ENCODE results near the gene SERTAD2. TPM values are rescaled to one million over a fixed set of nuclear protein-coding genes. Genes with fewer than 3 reads are reported as not detected.

The SERTAD2 gene
- total RNA-seq, 1 donor from 2014 or later = 42.2 TPM

DNA sequence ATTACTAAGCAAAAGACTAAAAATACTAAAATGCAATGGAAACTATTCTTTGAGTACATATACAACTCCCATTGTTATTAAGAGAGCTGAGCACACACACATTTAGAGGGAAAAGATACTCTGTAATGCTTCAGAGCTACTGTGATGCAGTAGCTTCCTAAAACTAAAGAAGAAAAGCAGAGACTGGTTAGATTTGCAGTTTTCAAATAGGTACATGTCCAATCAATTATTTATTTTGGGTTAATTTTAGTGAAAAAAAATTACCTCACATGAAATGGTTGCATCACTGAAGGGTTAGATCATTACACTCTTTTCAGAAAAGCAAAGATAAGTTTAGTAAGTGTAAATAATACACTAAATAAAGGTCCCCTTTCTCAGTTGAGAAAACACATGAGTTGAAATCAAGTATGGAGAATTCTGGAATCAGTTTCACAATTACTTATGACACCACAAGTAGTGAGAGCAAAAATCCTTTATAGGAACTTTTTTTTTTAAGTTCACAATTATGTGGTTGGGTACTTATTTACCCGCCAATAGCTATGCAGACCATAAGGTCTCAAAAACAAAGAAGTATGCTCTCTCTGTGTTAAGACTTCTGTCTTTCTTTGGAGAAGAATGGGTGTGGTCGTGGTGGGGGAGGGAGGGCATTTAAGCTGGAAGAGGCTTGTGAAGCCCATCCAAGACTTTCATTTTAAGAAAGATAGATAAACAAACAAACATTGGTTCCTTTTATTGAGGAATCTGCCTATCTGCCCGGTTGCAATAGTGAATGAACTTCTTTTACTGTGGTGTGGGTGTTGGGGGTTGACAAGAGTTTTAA, 25.3 kb upstream of the SERTAD2 start:
- no peak overlapping the region for H3K4me2 ChIP-seq (ENCODE audit: low read length)
- H3K27ac ChIP-seq (ENCODE audit: low read depth, low read length) = no peak overlapping the region
- no peaks in the 10 kb centered on the region for H4K20me1 ChIP-seq (ENCODE audit: insufficient read depth, low read length)
- H3K9me3 Mint-ChIP-seq (ENCODE audit: unreplicated experiment) = no peaks in the 10 kb centered on the region
- no peaks in the 10 kb centered on the region for H3K79me2 ChIP-seq (ENCODE audit: insufficient read depth, low read length)
- peaks cover 19% of the 10 kb centered on the region for H3K4me1 Mint-ChIP-seq (ENCODE audit: low read depth, unreplicated experiment)
- no peaks in the 10 kb centered on the region for H3K27me3 ChIP-seq (ENCODE audit: insufficient read depth, low read length)
- no peaks in the 10 kb centered on the region for H3K36me3 Mint-ChIP-seq (ENCODE audit: low read depth, unreplicated experiment)
- no peaks in the 10 kb centered on the region for H3K27me3 Mint-ChIP-seq (ENCODE audit: low read depth, unreplicated experiment)
- no peak overlapping the region for H3K9ac ChIP-seq (ENCODE audit: low read length)
- no peak overlapping the region for H3K27ac Mint-ChIP-seq (ENCODE audit: unreplicated experiment)
- no peak overlapping the region for H2AFZ ChIP-seq (ENCODE audit: low read depth, low read length)
- DNase-seq (ENCODE audit: low read depth) = no peak
- FAIRE-seq = no peak
- H3K4me3 Mint-ChIP-seq (ENCODE audit: unreplicated experiment) = no peak overlapping the region
- no peaks in the 10 kb centered on the region for H3K36me3 ChIP-seq (ENCODE audit: insufficient read depth, low read length)
- TF ChIP-seq EZH2 (IDR thresholded peaks at IDR 0.05; ENCODE audit: insufficient read depth, low read length) = no peak
- no peak for TF ChIP-seq CTCF (IDR thresholded peaks at IDR 0.05; ENCODE audit: insufficient read depth, low read depth, low read length)
- no peaks in the 10 kb centered on the region for H3K9me3 ChIP-seq (ENCODE audit: insufficient read depth, low read depth, low read length)
- H3K4me3 ChIP-seq (ENCODE audit: insufficient read depth, low read depth, low read length) = no peak overlapping the region
- H3K4me1 ChIP-seq (ENCODE audit: insufficient read depth, low read length) = no peaks in the 10 kb centered on the region

DNA sequence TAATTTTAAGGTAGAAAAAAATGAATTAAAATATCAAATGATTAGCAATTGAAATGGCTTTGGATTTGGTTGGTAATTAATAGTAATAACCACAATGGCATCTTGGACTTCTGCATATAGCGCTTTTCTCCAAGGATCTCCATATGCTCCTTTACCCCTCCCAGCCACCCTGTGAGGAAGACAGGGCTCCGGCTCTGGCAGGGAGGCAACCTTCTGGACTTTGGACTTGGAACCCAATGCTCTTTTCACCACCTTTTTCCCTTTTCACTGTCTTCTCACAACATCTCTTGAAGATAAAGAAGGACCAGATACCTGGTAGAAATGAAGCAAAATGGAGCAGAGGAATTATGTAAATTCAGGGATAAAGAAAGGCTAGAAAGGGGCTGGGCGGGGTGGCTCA, 23.8 kb upstream of the SERTAD2 start:
- Histone ChIP-seq H3K4me1 (ENCODE audit: insufficient read depth, low read length) (no peaks in the 10 kb centered on the region), H3K4me2 (ENCODE audit: low read length) (no peak overlapping the region), H3K9me3 (ENCODE audit: insufficient read depth, low read depth, low read length) (no peaks in the 10 kb centered on the region), H3K27ac (ENCODE audit: low read depth, low read length) (no peak overlapping the region), H3K79me2 (ENCODE audit: insufficient read depth, low read length) (no peaks in the 10 kb centered on the region), H3K4me3 (ENCODE audit: insufficient read depth, low read depth, low read length) (no peak overlapping the region), H3K36me3 (ENCODE audit: insufficient read depth, low read length) (no peaks in the 10 kb centered on the region), H3K9ac (ENCODE audit: low read length) (no peak overlapping the region), H3K27me3 (ENCODE audit: insufficient read depth, low read length) (no peaks in the 10 kb centered on the region), H4K20me1 (ENCODE audit: insufficient read depth, low read length) (no peaks in the 10 kb centered on the region), H2AFZ (ENCODE audit: low read depth, low read length) (no peak overlapping the region)
- Mint-ChIP-seq H3K36me3 (ENCODE audit: low read depth, unreplicated experiment) (no peaks in the 10 kb centered on the region), H3K9me3 (ENCODE audit: unreplicated experiment) (no peaks in the 10 kb centered on the region), H3K27ac (ENCODE audit: unreplicated experiment) (no peak overlapping the region), H3K27me3 (ENCODE audit: low read depth, unreplicated experiment) (no peaks in the 10 kb centered on the region), H3K4me3 (ENCODE audit: unreplicated experiment) (no peak overlapping the region), H3K4me1 (ENCODE audit: low read depth, unreplicated experiment) (peaks cover 19% of the 10 kb centered on the region)
- TF ChIP-seq CTCF (IDR thresholded peaks at IDR 0.05; ENCODE audit: insufficient read depth, low read depth, low read length) (no peak), EZH2 (IDR thresholded peaks at IDR 0.05; ENCODE audit: insufficient read depth, low read length) (no peak)
- no peak for DNase-seq (ENCODE audit: low read depth)
- no peak for FAIRE-seq

- Mint-ChIP-seq H3K36me3 (ENCODE audit: low read depth, unreplicated experiment) (no peaks in the 10 kb centered on the region), H3K4me3 (ENCODE audit: unreplicated experiment) (no peak overlapping the region), H3K27me3 (ENCODE audit: low read depth, unreplicated experiment) (no peaks in the 10 kb centered on the region), H3K27ac (ENCODE audit: unreplicated experiment) (peak overlapping the region; percentile 66), H3K9me3 (ENCODE audit: unreplicated experiment) (no peaks in the 10 kb centered on the region), H3K4me1 (ENCODE audit: low read depth, unreplicated experiment) (peaks cover 19% of the 10 kb centered on the region)
- H3K9me3 ChIP-seq (ENCODE audit: insufficient read depth, low read depth, low read length) = no peaks in the 10 kb centered on the region
- H3K4me3 ChIP-seq (ENCODE audit: insufficient read depth, low read depth, low read length) = no peak overlapping the region
- H4K20me1 ChIP-seq (ENCODE audit: insufficient read depth, low read length) = no peaks in the 10 kb centered on the region
- H3K4me1 ChIP-seq (ENCODE audit: insufficient read depth, low read length) = no peaks in the 10 kb centered on the region
- H2AFZ ChIP-seq (ENCODE audit: low read depth, low read length) = no peak overlapping the region
- no peaks in the 10 kb centered on the region for H3K36me3 ChIP-seq (ENCODE audit: insufficient read depth, low read length)
- no peak overlapping the region for H3K4me2 ChIP-seq (ENCODE audit: low read length)
- TF ChIP-seq EZH2 (IDR thresholded peaks at IDR 0.05; ENCODE audit: insufficient read depth, low read length) (no peak), CTCF (IDR thresholded peaks at IDR 0.05; ENCODE audit: insufficient read depth, low read depth, low read length) (no peak)
- H3K27me3 ChIP-seq (ENCODE audit: insufficient read depth, low read length) = no peaks in the 10 kb centered on the region
- H3K27ac ChIP-seq (ENCODE audit: low read depth, low read length) = no peak overlapping the region
- DNase-seq (ENCODE audit: low read depth) (peak; percentile 51), FAIRE-seq (no peak)
- no peaks in the 10 kb centered on the region for H3K79me2 ChIP-seq (ENCODE audit: insufficient read depth, low read length)
- no peak overlapping the region for H3K9ac ChIP-seq (ENCODE audit: low read length)
Observed at GRCh38 chr2:64675860-64676259, 22.1 kb upstream of the SERTAD2 start.

All from astrocyte (in vitro differentiated cells and primary cell).